Fibroblast of lung (primary cell): ENCODE data around the gene MAN1A2. TPM values are rescaled to one million over a fixed set of nuclear protein-coding genes. Genes with fewer than 3 reads are reported as not detected.
A peak's percentile ranks its signal among the peaks of the same experiment; 100 is the strongest.

ENCODE experiments used
- DNase-seq, 2 donors: peaks; one replicate each; pipeline versions ENCODE4 v3.0.0 to v3.0.0-alpha.2; 2010; ENCODE audit warnings: low read depth in 2 of 2
- H2AFZ ChIP-seq: 2 replicates; pipeline ENCODE4 v1.5.1; 2012; ENCODE audit warnings: low read length, control low read depth, inconsistent platforms
- H3K27ac ChIP-seq: 2 replicates; pipeline ENCODE4 v1.5.1; 2011; ENCODE audit warnings: low read length, control low read depth; ENCODE audit not compliant: insufficient read depth
- H3K27me3 ChIP-seq: 2 replicates; pipeline ENCODE4 v1.5.1; 2011; ENCODE audit warnings: mild to moderate bottlenecking, low read length; ENCODE audit not compliant: control insufficient read depth, insufficient read depth
- H3K36me3 ChIP-seq: 2 replicates; pipeline ENCODE4 v1.5.1; 2011; ENCODE audit warnings: low read length; ENCODE audit not compliant: control insufficient read depth, insufficient read depth
- H3K4me1 ChIP-seq: 2 replicates; pipeline ENCODE4 v1.5.1; 2011; ENCODE audit warnings: low read length; ENCODE audit not compliant: control insufficient read depth, insufficient read depth; ENCODE audit errors: extremely low read depth
- H3K4me2 ChIP-seq: 2 replicates; pipeline ENCODE4 v1.5.1; 2011; ENCODE audit warnings: low read length, control low read depth; ENCODE audit not compliant: insufficient read depth; ENCODE audit errors: extremely low read depth
- H3K4me3 ChIP-seq, 4 experiments: fragments of 200-600 bp in 1 of 4; sonication (generic) in 1 of 4; replicated peaks in 1 of 4; 2 replicates each; pipeline ENCODE4 v1.5.1; 2011 to 2016; ENCODE audit warnings: low read length in 4 of 4, low read depth in 3 of 4, mild to moderate bottlenecking in 3 of 4, control low read depth in 2 of 4, inconsistent platforms in 1 of 4, mixed read lengths in 1 of 4; ENCODE audit not compliant: insufficient read depth in 1 of 4; ENCODE audit errors: control extremely low read depth in 1 of 4
- H3K79me2 ChIP-seq: 2 replicates; pipeline ENCODE4 v1.5.1; 2012; ENCODE audit warnings: mild to moderate bottlenecking, low read length, inconsistent platforms; ENCODE audit not compliant: control insufficient read depth, insufficient read depth
- H3K9ac ChIP-seq: 2 replicates; pipeline ENCODE4 v1.5.1; 2011; ENCODE audit warnings: mild to moderate bottlenecking, low read length, control low read depth; ENCODE audit not compliant: insufficient read depth
- H3K9me3 ChIP-seq: 2 replicates; pipeline ENCODE4 v1.5.1; 2012; ENCODE audit warnings: low read depth, low read length; ENCODE audit not compliant: control insufficient read depth, insufficient read depth
- H4K20me1 ChIP-seq: 2 replicates; pipeline ENCODE4 v1.5.1; 2011; ENCODE audit warnings: low read length; ENCODE audit not compliant: control insufficient read depth, insufficient read depth; ENCODE audit errors: extremely low read depth
- EZH2 ChIP-seq: IDR thresholded peaks from 2 replicates; pipeline ENCODE4 v1.5.1; 2012; ENCODE audit warnings: low read length, control low read depth, mild to moderate bottlenecking; ENCODE audit errors: missing control alignments
- polyA plus RNA-seq, 2 donors: library from polyadenylated mRNA; depleted of rRNA in 1 of 2; stranded (reverse) in 1 of 2; unstranded in 1 of 2; fragments of >200 nt; gene quantifications; 2 replicates each; pipeline ENCODE4 v1.2.1, GENCODE V29; 2011 to 2012; ENCODE audit warnings: missing spikeins in 1 of 2
- total RNA-seq: library from RNA; depleted of rRNA; stranded (reverse); fragments of >200 nt; gene quantifications from 2 replicates; pipeline ENCODE4 v1.2.1, GENCODE V29; 2014
- TF ChIP-seq, protein P1 (sequence below), 2 donors: IDR thresholded peaks in 1 of 2; conservative IDR thresholded peaks in 1 of 2; 1 replicate in 1 of 2; 2 replicates in 1 of 2; pipeline ENCODE4 v1.5.1; 2011 to 2012; ENCODE audit warnings: low read length in 2 of 2, control low read depth in 1 of 2, inconsistent platforms in 1 of 2, low read depth in 1 of 2, mild to moderate bottlenecking in 1 of 2

Gene MAN1A2
- total and polyA plus RNA-seq, 2 donors (not counting 1 experiment from before 2014, with no cell fraction given), result 41.9 to 43.6 TPM

DNA sequence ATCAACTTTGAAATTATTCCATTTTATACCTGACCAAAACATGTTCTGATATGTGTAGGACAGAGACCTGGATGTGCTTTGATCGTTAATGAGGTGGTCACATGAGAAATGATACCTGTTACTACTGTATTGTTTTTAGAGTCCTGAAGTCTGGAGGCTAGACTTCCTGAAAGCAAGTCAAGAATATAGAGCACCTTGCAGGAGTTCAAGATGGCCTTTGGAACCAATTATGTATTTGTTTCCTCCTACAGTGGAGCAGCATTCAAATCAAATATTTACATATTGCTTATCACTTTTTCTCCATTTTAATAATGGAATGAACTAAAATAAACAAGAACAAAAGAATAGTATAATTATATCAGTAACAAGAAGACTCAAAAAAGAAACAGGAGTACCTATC, 155.9 kb downstream of the MAN1A2 start:
- Histone ChIP-seq H3K79me2 (no peaks in the 10 kb centered on the region), H2AFZ (no peak overlapping the region), H3K9ac (no peak overlapping the region), H3K36me3 (no peaks in the 10 kb centered on the region), H3K4me3 (no peak overlapping the region), H3K4me1 (peaks cover 6% of the 10 kb centered on the region), H4K20me1 (no peaks in the 10 kb centered on the region), H3K27ac (no peak overlapping the region), H3K4me2 (no peak overlapping the region), H3K9me3 (no peaks in the 10 kb centered on the region), H3K27me3 (no peaks in the 10 kb centered on the region)
- TF ChIP-seq EZH2, result no peak
- TF ChIP-seq, protein P1, sequence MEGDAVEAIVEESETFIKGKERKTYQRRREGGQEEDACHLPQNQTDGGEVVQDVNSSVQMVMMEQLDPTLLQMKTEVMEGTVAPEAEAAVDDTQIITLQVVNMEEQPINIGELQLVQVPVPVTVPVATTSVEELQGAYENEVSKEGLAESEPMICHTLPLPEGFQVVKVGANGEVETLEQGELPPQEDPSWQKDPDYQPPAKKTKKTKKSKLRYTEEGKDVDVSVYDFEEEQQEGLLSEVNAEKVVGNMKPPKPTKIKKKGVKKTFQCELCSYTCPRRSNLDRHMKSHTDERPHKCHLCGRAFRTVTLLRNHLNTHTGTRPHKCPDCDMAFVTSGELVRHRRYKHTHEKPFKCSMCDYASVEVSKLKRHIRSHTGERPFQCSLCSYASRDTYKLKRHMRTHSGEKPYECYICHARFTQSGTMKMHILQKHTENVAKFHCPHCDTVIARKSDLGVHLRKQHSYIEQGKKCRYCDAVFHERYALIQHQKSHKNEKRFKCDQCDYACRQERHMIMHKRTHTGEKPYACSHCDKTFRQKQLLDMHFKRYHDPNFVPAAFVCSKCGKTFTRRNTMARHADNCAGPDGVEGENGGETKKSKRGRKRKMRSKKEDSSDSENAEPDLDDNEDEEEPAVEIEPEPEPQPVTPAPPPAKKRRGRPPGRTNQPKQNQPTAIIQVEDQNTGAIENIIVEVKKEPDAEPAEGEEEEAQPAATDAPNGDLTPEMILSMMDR (conservative IDR thresholded peaks at IDR 0.05 in 1 of 2, IDR thresholded peaks at IDR 0.05 in 1 of 2; ENCODE audit: low read depth in 1 of 2, low read length in 2 of 2), result no peak
- DNase-seq, result no peak

DNA sequence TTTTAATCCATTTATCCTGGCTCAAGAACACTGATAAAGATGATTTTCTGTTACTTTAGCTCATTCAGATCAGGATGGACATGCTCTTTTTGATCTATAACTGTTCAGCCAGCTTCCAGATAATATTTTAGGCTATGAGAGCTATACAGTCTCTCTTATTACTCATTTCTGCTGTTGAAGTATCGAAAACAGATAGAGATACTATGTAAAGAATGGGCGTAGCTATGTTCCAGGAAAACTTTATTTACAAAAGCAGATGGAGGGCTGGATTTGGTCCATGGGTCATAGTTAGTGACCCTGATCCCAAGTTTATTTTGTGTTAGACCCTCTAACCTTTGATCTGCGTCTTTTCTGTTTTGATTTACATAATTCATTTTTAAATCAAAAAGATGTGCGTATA, 159.8 kb downstream of the MAN1A2 start:
- Histone ChIP-seq H3K27ac (no peak overlapping the region), H3K4me1 (peaks cover 6% of the 10 kb centered on the region), H3K79me2 (no peaks in the 10 kb centered on the region), H3K9me3 (no peaks in the 10 kb centered on the region), H3K4me3 (no peak overlapping the region), H3K27me3 (no peaks in the 10 kb centered on the region), H2AFZ (no peak overlapping the region), H4K20me1 (no peaks in the 10 kb centered on the region), H3K4me2 (peak overlapping the region; percentile 30), H3K9ac (no peak overlapping the region), H3K36me3 (no peaks in the 10 kb centered on the region)
- TF ChIP-seq EZH2, result no peak
- TF ChIP-seq, protein P1 (conservative IDR thresholded peaks at IDR 0.05 in 1 of 2, IDR thresholded peaks at IDR 0.05 in 1 of 2; ENCODE audit: low read depth in 1 of 2, low read length in 2 of 2), result no peak
- DNase-seq, result peak in 1 of 2 donors; percentile 2

DNA sequence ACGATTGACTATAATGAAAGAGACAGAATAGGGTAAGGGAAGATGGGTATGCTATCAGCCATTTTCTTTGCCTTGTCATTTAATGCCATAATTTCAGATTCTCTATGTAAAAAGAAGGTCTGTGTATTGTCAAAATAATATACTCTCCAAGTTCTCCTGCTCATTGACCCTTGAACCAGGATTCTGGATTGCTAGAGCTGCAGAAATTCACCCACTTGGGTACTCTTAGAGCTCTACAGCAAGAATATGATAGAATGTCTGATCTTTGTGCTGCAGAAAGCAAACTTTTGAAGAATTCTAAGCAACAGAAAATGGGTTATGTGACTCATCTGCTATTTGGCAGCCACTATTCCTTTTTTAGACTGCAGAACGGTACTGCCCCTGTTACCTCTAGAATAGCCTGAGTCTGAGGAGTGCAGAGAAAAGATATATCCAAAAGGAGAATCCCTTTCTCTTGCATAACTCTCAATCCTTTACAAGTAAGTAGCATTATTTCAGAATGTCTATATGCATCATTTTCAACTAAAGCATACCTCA, 160.4 kb downstream of the MAN1A2 start:
- Histone ChIP-seq H3K9ac (no peak overlapping the region), H4K20me1 (no peaks in the 10 kb centered on the region), H3K27ac (no peak overlapping the region), H3K4me3 (no peak overlapping the region), H3K4me1 (peaks cover 6% of the 10 kb centered on the region), H3K4me2 (peak overlapping the region; percentile 30), H3K36me3 (no peaks in the 10 kb centered on the region), H3K9me3 (no peaks in the 10 kb centered on the region), H2AFZ (no peak overlapping the region), H3K27me3 (no peaks in the 10 kb centered on the region), H3K79me2 (no peaks in the 10 kb centered on the region)
- TF ChIP-seq, protein P1 (conservative IDR thresholded peaks at IDR 0.05 in 1 of 2, IDR thresholded peaks at IDR 0.05 in 1 of 2; ENCODE audit: low read depth in 1 of 2, low read length in 2 of 2), result no peak
- TF ChIP-seq EZH2, result no peak
- DNase-seq, result peak; percentile 49 to 64
